SJSA1 (cell line): ENCODE results near the gene DLX2. TPM values are rescaled to one million over a fixed set of nuclear protein-coding genes. Genes with fewer than 3 reads are reported as not detected.
A peak's percentile ranks its signal among the peaks of the same experiment; 100 is the strongest.

Experiments used
- DNase-seq, 2 experiments: peaks; one replicate each; pipeline ENCODE4 v3.0.0-alpha.2; 2015 to 2020; ENCODE audit warnings: low spot score in 2 of 2, low read depth in 1 of 2
- H3K27ac ChIP-seq: fragments of 250-450 bp; sonication (Bioruptor Pico); 2 replicates; pipeline ENCODE4 v1.5.1; 2020; ENCODE audit warnings: mild to moderate bottlenecking, moderate library complexity
- H3K27me3 ChIP-seq: fragments of 250-450 bp; sonication (Bioruptor Pico); replicated peaks from 2 replicates; pipeline ENCODE4 v1.5.1; 2020; ENCODE audit warnings: mild to moderate bottlenecking, moderate library complexity
- H3K36me3 ChIP-seq: fragments of 250-450 bp; sonication (Bioruptor Pico); 2 replicates; pipeline ENCODE4 v1.5.1; 2020; ENCODE audit warnings: mild to moderate bottlenecking
- H3K4me1 ChIP-seq: fragments of 250-450 bp; sonication (Bioruptor Pico); replicated peaks from 2 replicates; pipeline ENCODE4 v1.6.1; 2021; ENCODE audit warnings: mild to moderate bottlenecking
- H3K4me3 ChIP-seq: fragments of 250-450 bp; sonication (Bioruptor Pico); 2 replicates; pipeline ENCODE4 v1.5.1; 2020; ENCODE audit warnings: mild to moderate bottlenecking
- H3K9me3 ChIP-seq: fragments of 250-450 bp; sonication (Bioruptor Pico); replicated peaks from 2 replicates; pipeline ENCODE4 v1.5.1; 2020; ENCODE audit warnings: mild to moderate bottlenecking
- total RNA-seq: library from RNA; depleted of rRNA; stranded (reverse); fragments of >200 nt; shearing (Covaris generic); gene quantifications from 2 replicates; pipeline ENCODE4 v1.2.3, GENCODE V29; 2014

DLX2 gene
- total RNA-seq, 1 experiment from 2014 or later = 0.92 TPM

DNA sequence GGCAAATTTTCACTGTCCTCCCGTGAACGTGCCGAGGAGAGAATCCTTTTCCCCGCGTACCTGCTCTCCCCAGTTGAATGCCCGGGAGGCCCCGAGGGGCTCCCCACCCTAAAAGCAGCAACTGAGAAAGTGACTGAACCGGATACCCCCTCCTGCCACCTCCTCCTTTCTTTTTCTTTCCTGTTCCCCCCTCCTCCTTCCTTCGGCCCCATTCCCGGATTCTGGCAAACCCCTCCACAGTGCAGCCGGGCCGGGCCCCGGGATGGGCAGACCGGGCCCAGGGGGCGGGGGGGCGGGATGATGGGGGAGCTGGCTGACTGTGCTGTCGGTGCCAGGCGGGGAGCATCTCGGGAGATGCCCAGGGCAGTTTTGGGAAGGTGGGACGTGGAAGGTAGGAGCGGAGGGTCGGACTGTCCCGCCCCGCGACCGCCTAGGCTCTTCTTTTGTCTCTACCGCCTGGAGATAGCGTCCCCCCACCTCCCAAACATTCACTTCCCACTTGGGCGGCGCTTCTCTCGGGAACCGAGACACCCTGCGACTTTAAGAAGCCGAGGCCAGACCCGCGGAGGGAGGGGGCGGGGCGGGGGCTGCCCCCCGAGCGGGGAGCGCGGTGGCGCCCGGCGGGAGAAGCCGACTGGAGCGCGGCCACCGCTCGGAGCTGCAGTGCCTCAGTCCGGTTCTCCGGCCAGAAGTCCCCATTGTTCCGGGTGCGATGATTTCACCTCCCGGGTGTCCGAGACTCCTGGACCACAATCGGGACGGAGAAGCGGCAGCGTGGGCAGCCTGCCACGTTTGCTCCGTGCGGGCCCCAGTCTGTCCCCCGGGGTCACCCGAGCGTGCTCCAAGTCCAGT lies 8.2 kb downstream of the DLX2 start:
- Histone ChIP-seq H3K27me3 (no peaks in the 10 kb centered on the region), H3K36me3 (no peaks in the 10 kb centered on the region; the same call in 1 of the 2 replicates), H3K9me3 (no peaks in the 10 kb centered on the region), H3K27ac (peak overlapping the region; percentile 95), H3K4me1 (peaks cover 49% of the 10 kb centered on the region), H3K4me3 (peak overlapping the region; percentile 50)
- peak; percentile 75 to 77 for DNase-seq

DNA sequence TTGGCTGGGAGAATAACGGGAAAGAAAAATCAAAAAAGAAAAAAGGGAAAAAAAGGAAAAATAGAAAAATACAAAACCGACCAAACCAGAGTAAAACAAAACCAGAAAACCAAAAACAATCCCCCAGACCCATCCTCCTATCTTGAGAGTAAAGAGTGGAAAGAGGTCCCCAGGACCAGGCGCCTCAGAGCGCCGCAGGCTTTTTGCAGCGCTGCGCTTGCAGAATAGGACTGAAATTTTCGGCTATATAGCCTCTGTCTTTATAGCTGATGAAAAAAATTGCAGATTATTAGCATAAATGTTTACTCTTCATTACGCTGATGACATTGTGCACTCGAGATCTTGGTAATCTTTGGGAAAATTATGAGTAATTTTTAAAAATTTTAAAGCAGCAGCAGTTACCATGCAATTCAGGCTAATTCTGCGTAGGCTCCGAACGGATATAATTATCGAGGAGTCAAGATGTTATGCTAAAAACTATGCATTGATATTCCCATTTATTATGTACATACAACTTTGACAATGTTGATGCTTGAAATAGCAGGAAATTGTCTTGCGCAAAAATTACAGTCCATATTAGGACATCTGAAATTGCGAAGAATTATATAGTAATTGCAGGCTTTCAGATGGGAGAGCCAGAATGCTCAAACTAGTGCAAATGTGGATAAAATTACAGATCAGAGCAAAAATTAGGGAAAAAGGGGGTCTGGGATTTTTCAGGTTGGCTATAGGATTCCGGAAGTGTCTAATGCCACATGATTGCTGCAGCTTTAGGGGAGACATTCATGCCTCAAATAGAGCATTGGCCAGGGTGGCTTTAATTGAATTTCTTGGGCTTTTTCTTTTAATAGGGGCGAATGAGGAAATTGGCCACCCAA lies 9.0 kb downstream of the DLX2 start:
- no peaks in the 10 kb centered on the region for H3K27me3 ChIP-seq
- H3K9me3 ChIP-seq = no peaks in the 10 kb centered on the region
- no peaks in the 10 kb centered on the region; the same call in 1 of the 2 replicates for H3K36me3 ChIP-seq
- H3K27ac ChIP-seq = no peak overlapping the region
- H3K4me3 ChIP-seq = peak overlapping the region; percentile 50
- H3K4me1 ChIP-seq = peaks cover 41% of the 10 kb centered on the region
- DNase-seq = no peak

DNA sequence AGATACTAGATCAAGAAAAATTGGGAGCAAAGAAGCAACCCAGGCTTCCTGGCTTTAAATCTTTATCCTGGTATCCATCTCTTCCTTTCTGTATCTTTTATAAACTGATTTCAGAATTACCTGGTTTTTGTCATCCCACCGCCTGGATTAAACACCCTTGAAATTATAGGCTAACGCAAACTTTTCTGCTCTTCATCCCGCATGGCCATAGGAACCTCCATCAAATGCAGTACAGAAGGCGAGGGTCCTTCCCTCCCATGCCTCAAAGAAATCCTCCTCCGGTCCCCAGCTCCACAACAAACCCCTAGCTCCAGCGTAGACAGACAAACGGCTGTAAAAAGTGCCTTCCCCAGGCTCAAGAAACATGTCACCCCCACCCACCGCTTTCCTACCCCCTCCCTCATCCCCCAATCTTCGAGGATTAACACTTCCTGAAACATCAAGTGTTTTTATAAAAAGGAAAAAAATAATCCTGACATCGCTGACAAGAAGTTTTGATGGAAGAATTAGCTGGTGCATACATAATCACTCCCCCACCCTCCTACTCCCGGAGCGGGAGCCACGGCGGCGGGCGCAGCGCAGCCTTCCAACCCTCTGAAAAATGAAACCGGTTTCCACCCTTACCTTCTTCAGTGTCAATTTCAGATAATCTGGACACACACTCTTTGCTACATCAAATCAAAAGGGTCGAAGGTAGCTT lies 9.8 kb downstream of the DLX2 start:
- peaks cover 4% of the 10 kb centered on the region for H3K36me3 ChIP-seq
- peaks cover 33% of the 10 kb centered on the region for H3K4me1 ChIP-seq
- DNase-seq = no peak
- no peaks in the 10 kb centered on the region for H3K27me3 ChIP-seq
- no peak overlapping the region for H3K4me3 ChIP-seq
- no peaks in the 10 kb centered on the region for H3K9me3 ChIP-seq
- no peak overlapping the region for H3K27ac ChIP-seq

DNA sequence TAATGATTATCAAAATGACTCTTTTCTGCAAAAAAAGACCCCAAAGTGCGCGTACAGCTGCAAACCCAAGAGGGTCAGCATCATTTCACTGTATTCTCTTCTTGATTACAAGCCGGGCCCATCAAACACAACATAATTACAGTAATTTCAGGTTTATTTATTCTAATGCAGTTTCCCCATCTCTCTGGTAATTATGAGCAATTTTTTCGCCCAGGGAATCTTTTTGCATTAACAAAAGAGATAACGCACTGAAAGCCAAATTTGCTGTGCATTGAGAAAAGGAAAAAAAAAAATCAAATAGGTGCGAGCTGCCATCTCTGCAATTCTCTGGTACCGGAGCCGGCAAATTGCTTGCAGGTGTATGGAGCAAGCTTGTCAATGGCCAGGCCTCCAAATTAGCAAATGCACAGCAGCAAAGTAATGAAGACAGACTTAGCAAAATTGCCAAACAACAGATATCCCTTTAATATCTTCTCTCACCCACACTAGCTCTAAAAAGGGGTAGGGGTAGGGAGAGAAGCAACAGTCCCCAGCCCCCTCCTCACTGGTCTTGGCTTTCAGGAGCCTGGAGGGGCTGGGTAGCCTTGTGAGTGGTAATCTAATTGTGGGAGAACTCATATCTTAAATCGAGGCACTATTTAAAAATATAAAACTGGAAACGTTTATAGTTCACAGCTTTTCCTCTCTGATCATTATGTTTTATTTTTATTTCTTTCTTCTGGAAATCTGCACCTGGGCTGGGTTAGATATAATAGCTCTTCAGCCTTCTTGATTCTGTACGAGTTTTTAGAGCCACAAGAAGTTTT lies 10.7 kb downstream of the DLX2 start:
- H3K4me3 ChIP-seq = no peak overlapping the region
- no peak overlapping the region for H3K27ac ChIP-seq
- peaks cover 24% of the 10 kb centered on the region for H3K4me1 ChIP-seq
- peaks cover 10% of the 10 kb centered on the region for H3K36me3 ChIP-seq
- no peak for DNase-seq
- no peaks in the 10 kb centered on the region for H3K9me3 ChIP-seq
- H3K27me3 ChIP-seq = no peaks in the 10 kb centered on the region

DNA sequence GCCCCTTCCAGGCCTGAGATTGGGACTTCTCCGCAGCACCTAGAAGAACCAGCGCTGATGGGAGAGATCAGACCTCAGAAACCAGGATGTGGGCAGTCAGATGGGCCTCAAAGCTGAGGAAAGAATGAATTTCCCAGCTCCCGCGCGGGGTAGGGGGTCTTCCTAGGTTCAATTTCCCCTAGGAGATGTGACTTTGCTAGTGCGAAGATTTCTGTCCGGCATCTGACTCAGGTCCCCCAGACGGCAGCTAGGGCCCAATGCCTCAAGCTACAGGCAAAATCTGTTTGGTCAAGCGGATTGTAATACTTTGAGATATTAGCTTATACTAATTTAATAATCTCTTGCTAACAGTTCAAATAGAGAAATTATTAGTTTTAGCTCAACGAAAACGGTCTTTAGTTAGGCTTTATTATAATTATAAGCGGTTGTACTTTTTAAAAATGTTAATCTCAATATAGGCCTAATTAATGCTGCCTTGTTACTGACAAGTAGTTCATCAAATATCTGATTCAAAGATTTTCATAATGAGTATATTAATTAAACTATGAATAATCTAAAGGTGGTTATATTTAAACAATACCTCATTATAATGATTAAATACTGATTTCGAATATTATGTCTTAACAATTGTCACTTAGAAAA lies 11.6 kb downstream of the DLX2 start:
- Histone ChIP-seq H3K9me3 (no peaks in the 10 kb centered on the region), H3K4me1 (peaks cover 25% of the 10 kb centered on the region), H3K36me3 (peaks cover 16% of the 10 kb centered on the region), H3K27me3 (no peaks in the 10 kb centered on the region), H3K4me3 (no peak overlapping the region), H3K27ac (no peak overlapping the region)
- peak in 1 of 2 experiments; percentile 28 for DNase-seq

DNA sequence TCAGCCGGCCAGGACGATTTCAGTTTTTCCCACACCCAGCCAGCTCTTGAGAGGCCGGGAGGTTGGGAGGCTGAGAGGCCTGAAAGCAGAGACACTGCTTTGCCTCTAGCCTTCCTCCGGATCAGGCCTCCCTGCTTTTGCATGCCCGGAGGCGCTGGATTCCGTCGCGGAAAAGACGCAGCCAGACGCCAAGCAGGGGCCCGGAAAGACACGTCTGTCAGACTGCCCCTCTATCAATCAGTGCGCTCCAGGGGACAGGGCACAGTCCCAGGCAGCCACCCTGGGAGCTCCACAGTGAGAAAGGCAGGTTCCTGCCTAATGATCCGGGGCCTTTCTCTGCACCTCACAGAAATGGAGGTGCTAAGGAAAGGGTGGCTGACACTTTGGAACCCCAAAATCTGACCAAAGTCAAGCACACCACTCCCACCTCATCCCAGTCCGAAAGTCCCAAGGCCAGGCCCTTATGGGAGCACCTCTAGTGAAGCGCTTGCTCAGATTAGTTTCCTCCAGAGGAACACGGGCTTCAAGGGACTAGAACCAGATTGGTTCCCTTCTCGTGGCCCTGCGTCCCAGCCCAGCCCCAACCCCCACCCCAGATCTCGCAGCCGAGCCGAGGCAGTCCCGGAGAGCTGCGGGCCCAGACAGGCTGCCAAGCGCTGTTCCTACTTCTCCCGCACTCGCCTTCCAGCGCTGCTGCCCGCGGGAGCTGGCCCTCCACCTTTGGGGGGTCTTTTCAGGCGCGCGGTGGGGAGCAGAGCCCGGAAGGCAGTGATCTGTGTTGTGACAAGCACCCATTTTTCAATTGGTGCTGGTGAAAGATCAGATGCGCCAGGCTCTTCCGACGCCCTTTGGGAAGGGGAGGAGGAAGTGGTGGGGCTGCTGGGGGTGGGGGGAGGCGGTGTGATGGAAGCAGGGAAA lies 12.4 kb downstream of the DLX2 start:
- Histone ChIP-seq H3K27me3 (no peaks in the 10 kb centered on the region), H3K4me1 (peaks cover 17% of the 10 kb centered on the region), H3K27ac (no peak overlapping the region), H3K4me3 (no peak overlapping the region), H3K36me3 (peaks cover 16% of the 10 kb centered on the region), H3K9me3 (no peaks in the 10 kb centered on the region)
- no peak for DNase-seq

DNA sequence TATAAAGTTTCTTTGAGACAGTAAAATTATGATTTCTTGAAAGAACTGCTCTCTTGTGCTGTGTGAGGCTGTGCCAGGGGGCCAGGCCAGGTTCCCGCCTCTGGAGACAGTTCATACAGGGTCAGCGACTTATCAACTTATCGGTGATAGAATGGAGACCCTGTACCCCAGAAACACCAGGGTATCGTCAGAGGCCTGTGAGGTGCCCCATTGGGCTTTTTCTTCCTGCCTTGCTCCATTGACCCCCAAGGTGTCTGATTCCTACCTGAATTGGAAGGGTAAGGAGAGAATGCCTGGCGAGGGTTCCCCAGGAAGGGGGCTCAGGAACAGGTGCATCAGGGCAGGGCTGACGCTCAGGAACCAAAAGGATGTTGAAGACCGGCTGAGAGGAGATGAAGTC lies 13.1 kb downstream of the DLX2 start:
- DNase-seq = no peak
- Histone ChIP-seq H3K4me1 (peaks cover 13% of the 10 kb centered on the region), H3K27ac (no peak overlapping the region), H3K36me3 (peaks cover 16% of the 10 kb centered on the region), H3K27me3 (no peaks in the 10 kb centered on the region), H3K4me3 (no peak overlapping the region), H3K9me3 (no peaks in the 10 kb centered on the region)

DNA sequence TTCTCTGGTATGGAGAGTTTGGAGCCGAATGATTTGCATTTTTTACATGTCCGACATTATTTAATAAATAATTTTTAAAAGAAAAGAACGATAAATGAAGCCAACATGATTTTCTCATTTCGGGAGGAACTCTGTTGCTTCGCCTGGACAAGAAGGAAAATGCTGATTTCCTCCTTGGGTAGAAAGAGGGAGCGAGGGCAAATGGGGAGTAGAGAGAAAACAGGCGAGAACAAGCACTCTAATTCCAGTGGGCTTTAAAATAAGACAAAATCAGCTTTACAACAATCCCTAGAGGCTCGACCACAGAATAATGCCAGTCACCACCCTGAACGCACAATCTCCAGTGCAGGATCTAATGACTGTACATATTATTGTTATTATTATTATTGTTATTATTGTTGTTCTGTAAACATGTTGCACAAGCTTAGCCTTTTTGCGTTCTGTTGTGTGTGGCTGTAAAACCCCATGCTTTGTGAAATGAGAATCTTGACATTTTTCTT lies 13.6 kb downstream of the DLX2 start:
- Histone ChIP-seq H3K27ac (no peak overlapping the region), H3K27me3 (no peaks in the 10 kb centered on the region), H3K9me3 (no peaks in the 10 kb centered on the region), H3K4me1 (peaks cover 14% of the 10 kb centered on the region), H3K4me3 (no peak overlapping the region), H3K36me3 (peaks cover 16% of the 10 kb centered on the region)
- DNase-seq = no peak

DNA sequence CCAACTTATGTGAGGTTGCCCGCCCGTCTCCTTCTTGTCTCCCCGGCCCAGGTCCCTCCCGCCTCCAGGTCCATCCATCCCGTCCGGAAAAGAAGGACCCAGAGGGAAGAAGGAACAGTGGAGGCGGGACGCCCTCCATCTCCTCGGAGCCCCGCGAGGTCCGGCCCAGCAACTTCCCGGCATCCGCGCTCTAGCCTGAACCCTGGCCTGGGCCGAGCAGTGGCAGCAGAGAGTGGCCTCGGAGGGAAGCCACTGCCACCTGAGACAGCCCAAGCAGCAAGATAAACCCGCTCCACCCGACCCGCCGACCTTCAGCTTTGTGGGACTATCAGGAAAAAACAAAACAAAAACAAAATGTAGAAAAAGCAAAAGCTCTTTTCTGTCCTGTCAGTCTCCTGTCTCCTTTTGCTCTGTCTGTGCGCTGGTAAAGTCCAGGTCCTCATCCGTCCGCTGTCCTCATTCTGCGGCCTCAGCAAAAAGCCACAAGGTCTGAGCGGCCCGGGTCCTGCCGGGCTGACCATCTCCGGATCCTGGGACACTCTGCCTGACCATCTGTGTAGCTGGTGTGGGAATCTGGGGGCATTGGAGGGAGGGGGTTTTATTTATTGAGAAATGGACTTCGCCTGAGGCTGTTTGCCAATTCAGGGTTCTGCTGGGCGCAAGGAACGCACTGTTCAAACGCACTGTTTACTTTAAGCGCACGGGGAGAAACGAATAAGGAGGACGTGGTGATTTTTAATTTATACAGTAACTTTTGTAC lies 14.3 kb downstream of the DLX2 start:
- no peak overlapping the region for H3K27ac ChIP-seq
- peaks cover 15% of the 10 kb centered on the region for H3K4me1 ChIP-seq
- peaks cover 16% of the 10 kb centered on the region for H3K36me3 ChIP-seq
- no peaks in the 10 kb centered on the region for H3K27me3 ChIP-seq
- no peak for DNase-seq
- no peak overlapping the region for H3K4me3 ChIP-seq
- H3K9me3 ChIP-seq = no peaks in the 10 kb centered on the region

DNA sequence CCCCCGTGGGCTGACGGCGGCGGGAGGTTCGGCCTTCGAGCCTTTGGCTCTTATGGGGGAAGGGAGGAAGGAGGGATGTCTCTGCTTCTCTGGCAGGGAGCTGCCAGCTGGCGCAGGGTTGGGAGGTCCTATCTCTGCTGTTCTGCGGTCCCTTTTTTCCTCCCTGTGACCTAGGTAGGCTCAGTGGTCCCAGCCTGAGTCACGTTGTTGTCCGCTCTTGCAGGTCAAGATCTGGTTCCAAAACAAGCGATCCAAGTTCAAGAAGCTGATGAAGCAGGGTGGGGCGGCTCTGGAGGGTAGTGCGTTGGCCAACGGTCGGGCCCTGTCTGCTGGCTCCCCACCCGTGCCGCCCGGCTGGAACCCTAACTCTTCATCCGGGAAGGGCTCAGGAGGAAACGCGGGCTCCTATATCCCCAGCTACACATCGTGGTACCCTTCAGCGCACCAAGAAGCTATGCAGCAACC lies 14.9 kb downstream of the DLX2 start:
- no peak for DNase-seq
- H3K36me3 ChIP-seq = peaks cover 16% of the 10 kb centered on the region
- H3K9me3 ChIP-seq = no peaks in the 10 kb centered on the region
- peaks cover 15% of the 10 kb centered on the region for H3K4me1 ChIP-seq
- no peak overlapping the region for H3K27ac ChIP-seq
- no peak overlapping the region for H3K4me3 ChIP-seq
- no peaks in the 10 kb centered on the region for H3K27me3 ChIP-seq

DNA sequence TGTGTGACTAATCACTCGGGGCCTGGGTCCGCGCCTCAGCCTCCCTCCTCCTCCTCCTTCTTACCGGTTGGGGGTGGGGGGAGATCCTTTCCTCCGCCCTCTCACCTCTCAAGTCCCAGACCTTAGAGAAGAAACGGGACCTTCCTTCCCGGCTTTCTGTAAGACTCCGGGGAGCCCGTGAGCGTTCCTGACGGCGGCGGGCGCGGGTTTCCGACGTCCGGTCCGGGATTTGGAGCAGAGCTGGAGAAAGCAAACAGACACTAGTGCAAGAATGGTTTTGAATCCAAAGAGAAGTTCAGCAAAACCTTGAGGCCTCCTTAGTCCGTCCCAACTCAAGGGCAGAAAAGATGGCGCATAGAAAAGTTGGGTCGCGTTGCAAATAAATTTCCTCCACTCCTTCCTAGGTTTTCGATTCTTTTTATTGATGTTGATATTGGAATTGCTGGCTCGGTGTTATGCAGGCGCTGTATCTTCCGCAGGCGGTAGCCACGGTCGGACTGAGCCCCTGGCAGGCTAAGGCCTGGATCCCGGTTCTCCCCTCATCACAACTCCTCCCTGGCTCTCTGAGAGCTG lies 15.4 kb downstream of the DLX2 start:
- Histone ChIP-seq H3K27ac (no peak overlapping the region), H3K27me3 (no peaks in the 10 kb centered on the region), H3K36me3 (peaks cover 16% of the 10 kb centered on the region), H3K4me1 (peaks cover 15% of the 10 kb centered on the region), H3K4me3 (no peak overlapping the region), H3K9me3 (no peaks in the 10 kb centered on the region)
- no peak for DNase-seq
